ENCODE results near the gene UNC5A.

DNA sequence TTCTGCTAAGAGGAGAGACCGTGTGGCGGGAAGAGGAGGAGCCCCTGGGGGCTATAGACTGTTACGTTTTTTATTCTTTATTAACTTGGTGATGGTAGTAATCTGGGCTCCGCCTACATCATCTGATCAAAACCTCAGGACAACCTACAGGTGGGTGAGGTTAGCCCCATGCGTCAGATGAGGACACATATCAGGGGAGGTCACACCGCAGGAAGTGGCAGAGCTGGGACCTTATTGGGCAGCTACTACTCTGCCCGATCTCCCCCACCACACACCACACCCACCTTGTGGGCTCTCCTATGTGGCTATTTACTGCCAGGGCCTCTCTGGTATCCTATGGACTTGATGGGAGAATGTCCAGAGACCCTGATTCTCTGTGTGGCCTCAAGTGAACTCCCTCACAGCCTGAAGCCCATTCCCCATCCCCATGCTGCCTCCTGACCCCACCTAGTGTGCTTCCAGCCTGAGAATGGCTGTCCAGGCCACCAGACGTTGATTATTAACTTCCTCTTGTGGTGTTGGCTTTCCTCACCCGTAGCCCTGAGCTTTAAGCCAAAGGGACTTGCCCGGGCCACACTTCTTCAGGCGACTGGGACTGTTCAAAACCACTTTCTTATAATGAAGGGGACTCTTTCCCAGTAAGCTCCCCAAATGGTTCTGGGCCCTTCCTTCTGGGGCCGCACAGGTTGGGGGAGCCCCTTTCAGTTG, 8.2 kb downstream of the UNC5A start:
- TF ChIP-seq, protein P1, sequence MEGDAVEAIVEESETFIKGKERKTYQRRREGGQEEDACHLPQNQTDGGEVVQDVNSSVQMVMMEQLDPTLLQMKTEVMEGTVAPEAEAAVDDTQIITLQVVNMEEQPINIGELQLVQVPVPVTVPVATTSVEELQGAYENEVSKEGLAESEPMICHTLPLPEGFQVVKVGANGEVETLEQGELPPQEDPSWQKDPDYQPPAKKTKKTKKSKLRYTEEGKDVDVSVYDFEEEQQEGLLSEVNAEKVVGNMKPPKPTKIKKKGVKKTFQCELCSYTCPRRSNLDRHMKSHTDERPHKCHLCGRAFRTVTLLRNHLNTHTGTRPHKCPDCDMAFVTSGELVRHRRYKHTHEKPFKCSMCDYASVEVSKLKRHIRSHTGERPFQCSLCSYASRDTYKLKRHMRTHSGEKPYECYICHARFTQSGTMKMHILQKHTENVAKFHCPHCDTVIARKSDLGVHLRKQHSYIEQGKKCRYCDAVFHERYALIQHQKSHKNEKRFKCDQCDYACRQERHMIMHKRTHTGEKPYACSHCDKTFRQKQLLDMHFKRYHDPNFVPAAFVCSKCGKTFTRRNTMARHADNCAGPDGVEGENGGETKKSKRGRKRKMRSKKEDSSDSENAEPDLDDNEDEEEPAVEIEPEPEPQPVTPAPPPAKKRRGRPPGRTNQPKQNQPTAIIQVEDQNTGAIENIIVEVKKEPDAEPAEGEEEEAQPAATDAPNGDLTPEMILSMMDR (conservative IDR thresholded peaks at IDR 0.05): no peak
- no peak for TF ChIP-seq EZH2 (IDR thresholded peaks at IDR 0.05; ENCODE audit: low read depth)

Measured in PC-9 (cell line).